SK-N-DZ (cell line): Measurements from ENCODE around the gene MMP24.

Experiments
- DNase-seq: peaks from one replicate; pipeline ENCODE4 v3.0.0-alpha.2; 2015; ENCODE audit warnings: low spot score

The MMP24 gene

GRCh38 chr20:35291654-35292503, 65.4 kb downstream of the MMP24 start, which contains the start of gene FAM83C:
Gene FAM83C, minus strand, starts transcription at chr20:35292425. Its CDS starts 121 bp downstream, at chr20:35292304.
- no peak for DNase-seq

GRCh38 chr20:35292504-35293285, 66.2 kb downstream of the MMP24 start:
- DNase-seq = no peak

GRCh38 chr20:35293303-35294292, 67.1 kb downstream of the MMP24 start:
- DNase-seq = peak; percentile 22

- no peak for DNase-seq
Measured at GRCh38 chr20:35294293-35294685, 67.8 kb downstream of the MMP24 start.

GRCh38 chr20:35295058-35295457, 68.6 kb downstream of the MMP24 start:
- no peak for DNase-seq

GRCh38 chr20:35295674-35296073, 69.2 kb downstream of the MMP24 start:
- DNase-seq = no peak

GRCh38 chr20:35296101-35296554, 69.6 kb downstream of the MMP24 start:
- DNase-seq = peak; percentile 79

GRCh38 chr20:35297155-35297554, 70.7 kb downstream of the MMP24 start:
- no peak for DNase-seq

- DNase-seq = no peak
Measured at GRCh38 chr20:35297740-35298139, 71.2 kb downstream of the MMP24 start.

- DNase-seq = no peak
Measured at GRCh38 chr20:35298264-35298663, 71.8 kb downstream of the MMP24 start.

- no peak for DNase-seq
Measured at GRCh38 chr20:35299780-35300179, 73.3 kb downstream of the MMP24 start.

- no peak for DNase-seq
Measured at GRCh38 chr20:35300469-35301262, 74.2 kb downstream of the MMP24 start.

GRCh38 chr20:35301426-35301825, 74.9 kb downstream of the MMP24 start:
- no peak for DNase-seq

GRCh38 chr20:35302421-35303335, 76.2 kb downstream of the MMP24 start:
- DNase-seq = no peak

GRCh38 chr20:35303382-35303734, 76.9 kb downstream of the MMP24 start:
- no peak for DNase-seq

- DNase-seq = peak; percentile 92
Measured at GRCh38 chr20:35303735-35304491, 77.4 kb downstream of the MMP24 start.

GRCh38 chr20:35304956-35305355, 78.5 kb downstream of the MMP24 start:
- no peak for DNase-seq

GRCh38 chr20:35305682-35306556, 79.4 kb downstream of the MMP24 start:
- DNase-seq = no peak
